ENCODE data around the gene OR5H6. TPM values are rescaled to one million over a fixed set of nuclear protein-coding genes. Genes with fewer than 3 reads are reported as not detected.
"Not testable (repeated sequence)": the region's sequence is repeated elsewhere in the genome, so short reads cannot be mapped to it uniquely, and the experiment has no call there.

The OR5H6 gene
- total and polyA plus RNA-seq, 12 donors, result not detected

DNA sequence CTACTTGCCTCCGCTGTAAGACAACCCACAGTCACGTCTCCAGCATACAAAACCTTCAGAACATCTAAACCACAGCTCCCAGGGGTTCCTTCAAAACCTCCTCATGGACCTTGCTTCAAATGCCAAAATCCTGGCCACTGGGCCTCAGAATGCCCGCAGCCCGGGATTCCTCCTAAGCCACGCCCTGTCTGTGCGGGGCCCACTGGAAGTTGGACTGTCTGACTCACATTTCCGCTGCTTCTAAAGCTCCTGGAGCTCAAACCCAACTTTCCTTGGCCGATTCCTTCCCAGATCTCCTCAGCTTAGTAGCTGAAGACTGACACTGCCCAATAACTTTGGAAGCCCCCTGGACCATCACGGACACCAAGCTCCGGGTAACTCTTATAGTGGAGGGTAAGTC lies 17.9 kb upstream of the OR5H6 start:
- Histone ChIP-seq H3K27ac (no peak overlapping the region), H3K36me3 (no peaks in the 10 kb centered on the region), H3K4me3 (no peak overlapping the region), H3K4me1 (no peaks in the 10 kb centered on the region), H3K27me3 (no peaks in the 10 kb centered on the region), H3K9me3 (peaks cover 0 to 4% (median 0%) of the 10 kb centered on the region in 11 donors)
- TF ChIP-seq, protein P1, sequence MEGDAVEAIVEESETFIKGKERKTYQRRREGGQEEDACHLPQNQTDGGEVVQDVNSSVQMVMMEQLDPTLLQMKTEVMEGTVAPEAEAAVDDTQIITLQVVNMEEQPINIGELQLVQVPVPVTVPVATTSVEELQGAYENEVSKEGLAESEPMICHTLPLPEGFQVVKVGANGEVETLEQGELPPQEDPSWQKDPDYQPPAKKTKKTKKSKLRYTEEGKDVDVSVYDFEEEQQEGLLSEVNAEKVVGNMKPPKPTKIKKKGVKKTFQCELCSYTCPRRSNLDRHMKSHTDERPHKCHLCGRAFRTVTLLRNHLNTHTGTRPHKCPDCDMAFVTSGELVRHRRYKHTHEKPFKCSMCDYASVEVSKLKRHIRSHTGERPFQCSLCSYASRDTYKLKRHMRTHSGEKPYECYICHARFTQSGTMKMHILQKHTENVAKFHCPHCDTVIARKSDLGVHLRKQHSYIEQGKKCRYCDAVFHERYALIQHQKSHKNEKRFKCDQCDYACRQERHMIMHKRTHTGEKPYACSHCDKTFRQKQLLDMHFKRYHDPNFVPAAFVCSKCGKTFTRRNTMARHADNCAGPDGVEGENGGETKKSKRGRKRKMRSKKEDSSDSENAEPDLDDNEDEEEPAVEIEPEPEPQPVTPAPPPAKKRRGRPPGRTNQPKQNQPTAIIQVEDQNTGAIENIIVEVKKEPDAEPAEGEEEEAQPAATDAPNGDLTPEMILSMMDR (IDR thresholded peaks at IDR 0.05), result no peak
- ATAC-seq (no peak), DNase-seq (no peak)
- intact Hi-C loops (cut with DNase I), result no loop called here
- WGBS, 2 donors, result 87 to 88% methylated on average over 10 of the region's 10 CpGs

DNA sequence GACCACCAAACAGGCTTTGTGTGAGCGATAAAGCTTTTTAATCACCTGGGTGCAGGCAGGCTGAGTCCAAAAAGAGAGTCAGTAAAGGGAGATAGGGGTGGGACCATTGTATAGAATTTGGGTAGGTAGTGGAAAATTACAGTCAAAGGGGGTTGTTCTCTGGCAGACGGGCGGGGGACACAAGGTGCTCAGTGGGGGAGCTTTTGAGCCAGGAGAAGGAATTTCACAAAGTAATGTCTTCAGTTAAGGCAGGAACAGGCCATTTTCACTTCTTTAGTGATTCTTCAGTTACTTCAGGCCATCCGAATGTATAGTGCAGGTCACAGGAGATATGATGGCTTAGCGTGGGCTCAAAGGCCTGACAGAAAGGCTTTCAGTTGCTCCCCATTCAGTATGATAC lies 8.0 kb upstream of the OR5H6 start:
- H3K27ac ChIP-seq; intact Hi-C loops (cut with DNase I); H3K27me3 ChIP-seq; H3K36me3 ChIP-seq; ATAC-seq; DNase-seq; H3K4me3 ChIP-seq; H3K4me1 ChIP-seq: not testable (repeated sequence)
- peaks cover 0 to 38% (median 2%) of the 10 kb centered on the region in 11 donors for H3K9me3 ChIP-seq
- WGBS, 2 donors, result 59 to 70% methylated on average over 5 of the region's 5 CpGs

DNA sequence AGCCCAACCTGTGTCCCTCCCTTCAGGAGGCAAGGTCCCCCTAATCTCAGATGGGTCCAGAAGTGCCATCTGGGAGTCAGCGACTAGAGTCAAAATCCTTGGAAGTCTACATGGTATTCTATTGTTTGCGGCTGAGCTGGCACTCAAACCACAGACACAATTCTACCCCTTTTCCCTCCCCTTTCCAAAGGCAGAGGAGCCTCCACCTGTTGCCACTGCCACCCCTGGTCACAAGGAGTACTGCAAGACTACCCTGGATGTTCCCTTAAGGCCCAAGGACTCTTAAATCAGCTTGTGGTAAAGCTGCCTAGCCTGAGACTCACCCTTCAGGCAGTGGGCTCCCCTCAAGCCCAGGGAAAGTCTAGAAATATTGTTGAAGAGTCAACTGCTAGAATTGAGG lies 4.3 kb upstream of the OR5H6 start:
- Histone ChIP-seq H3K27ac (no peak overlapping the region), H3K4me1 (no peaks in the 10 kb centered on the region), H3K9me3 (peaks cover 0 to 21% (median 2%) of the 10 kb centered on the region in 11 donors), H3K36me3 (no peaks in the 10 kb centered on the region), H3K27me3 (no peaks in the 10 kb centered on the region), H3K4me3 (no peak overlapping the region)
- TF ChIP-seq, protein P1 (IDR thresholded peaks at IDR 0.05), result no peak
- ATAC-seq (no peak), DNase-seq (no peak)
- 46 to 68% methylated on average over 2 of the region's 2 CpGs for WGBS, 2 donors
- intact Hi-C loops (cut with DNase I), result no loop called here

DNA sequence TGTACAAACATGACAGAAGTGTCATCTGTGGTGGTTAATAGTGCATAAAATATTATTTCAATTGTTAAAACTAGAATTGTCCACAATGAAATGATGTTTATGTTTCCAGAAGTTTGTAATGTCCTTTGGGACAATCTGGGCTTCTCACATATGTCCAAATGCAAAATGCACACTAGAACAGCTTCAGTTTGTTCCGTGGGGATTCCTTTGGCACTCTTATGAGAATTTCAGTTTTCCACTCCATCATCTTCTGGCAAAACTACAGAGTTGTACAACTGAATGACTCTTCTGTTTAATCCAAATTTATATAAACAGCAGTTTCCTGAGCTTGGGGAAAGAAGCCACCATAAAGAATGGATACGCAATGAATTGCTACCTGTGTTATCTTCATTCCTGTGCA lies 2.0 kb upstream of the OR5H6 start:
- 53 to 69% methylated on average over 2 of the region's 2 CpGs for WGBS, 2 donors
- H3K27ac ChIP-seq, result no peak overlapping the region
- H3K4me1 ChIP-seq, result no peaks in the 10 kb centered on the region
- no peaks in the 10 kb centered on the region for H3K27me3 ChIP-seq
- TF ChIP-seq, protein P1 (IDR thresholded peaks at IDR 0.05), result no peak
- DNase-seq, result no peak
- no peak overlapping the region for H3K4me3 ChIP-seq
- no peak for ATAC-seq
- no peaks in the 10 kb centered on the region for H3K36me3 ChIP-seq
- peaks cover 0 to 16% (median under 1%) of the 10 kb centered on the region in 11 donors for H3K9me3 ChIP-seq
- intact Hi-C loops (cut with DNase I), result no loop called here

DNA sequence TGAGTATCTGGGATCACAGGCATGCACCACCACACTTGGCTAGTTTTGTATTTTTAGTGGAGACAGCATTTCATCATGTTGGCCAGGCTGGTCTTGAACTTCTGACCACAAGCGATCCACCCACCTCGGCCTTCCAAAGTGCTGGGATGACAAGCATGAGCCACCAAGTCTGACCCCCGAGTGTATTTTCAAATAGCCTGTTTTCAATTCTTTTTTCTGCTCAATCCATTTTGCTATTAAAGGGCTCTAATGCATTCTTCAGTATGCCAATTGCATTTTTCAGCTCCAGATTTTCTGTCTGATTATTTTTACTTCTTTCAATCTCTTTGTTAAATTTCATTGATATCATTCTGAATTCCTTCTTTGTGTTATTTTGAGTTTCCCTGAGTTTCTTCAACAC lies 5.8 kb downstream of the OR5H6 start:
- Histone ChIP-seq H3K4me3 (no peak overlapping the region), H3K27me3 (no peaks in the 10 kb centered on the region), H3K9me3 (peaks cover 0 to 38% (median 7%) of the 10 kb centered on the region in 11 donors), H3K27ac (no peak overlapping the region), H3K36me3 (no peaks in the 10 kb centered on the region), H3K4me1 (no peaks in the 10 kb centered on the region)
- intact Hi-C loops (cut with DNase I), result no loop called here
- TF ChIP-seq, protein P1 (IDR thresholded peaks at IDR 0.05), result no peak
- ATAC-seq, result no peak
- WGBS, 2 donors, result 78 to 86% methylated on average over 3 of the region's 3 CpGs
- DNase-seq, result no peak
